Stimulated activated CD8-positive, alpha-beta memory T cell treated with anti-CD3 and anti-CD28 coated beads, Interleukin-12 subunit alpha, Interleukin-12 subunit beta, amount 100 ng/mL, for 24 hours (primary cell): Measurements from ENCODE around the gene WSB2.
"Not testable (repeated sequence)": the region's sequence is repeated elsewhere in the genome, so short reads cannot be mapped to it uniquely, and the experiment has no call there.

Experiments
- DNase-seq: peaks from one replicate; pipeline ENCODE4 v3.0.0-alpha.2; 2020; ENCODE audit errors: extremely low read depth

The WSB2 gene

DNA sequence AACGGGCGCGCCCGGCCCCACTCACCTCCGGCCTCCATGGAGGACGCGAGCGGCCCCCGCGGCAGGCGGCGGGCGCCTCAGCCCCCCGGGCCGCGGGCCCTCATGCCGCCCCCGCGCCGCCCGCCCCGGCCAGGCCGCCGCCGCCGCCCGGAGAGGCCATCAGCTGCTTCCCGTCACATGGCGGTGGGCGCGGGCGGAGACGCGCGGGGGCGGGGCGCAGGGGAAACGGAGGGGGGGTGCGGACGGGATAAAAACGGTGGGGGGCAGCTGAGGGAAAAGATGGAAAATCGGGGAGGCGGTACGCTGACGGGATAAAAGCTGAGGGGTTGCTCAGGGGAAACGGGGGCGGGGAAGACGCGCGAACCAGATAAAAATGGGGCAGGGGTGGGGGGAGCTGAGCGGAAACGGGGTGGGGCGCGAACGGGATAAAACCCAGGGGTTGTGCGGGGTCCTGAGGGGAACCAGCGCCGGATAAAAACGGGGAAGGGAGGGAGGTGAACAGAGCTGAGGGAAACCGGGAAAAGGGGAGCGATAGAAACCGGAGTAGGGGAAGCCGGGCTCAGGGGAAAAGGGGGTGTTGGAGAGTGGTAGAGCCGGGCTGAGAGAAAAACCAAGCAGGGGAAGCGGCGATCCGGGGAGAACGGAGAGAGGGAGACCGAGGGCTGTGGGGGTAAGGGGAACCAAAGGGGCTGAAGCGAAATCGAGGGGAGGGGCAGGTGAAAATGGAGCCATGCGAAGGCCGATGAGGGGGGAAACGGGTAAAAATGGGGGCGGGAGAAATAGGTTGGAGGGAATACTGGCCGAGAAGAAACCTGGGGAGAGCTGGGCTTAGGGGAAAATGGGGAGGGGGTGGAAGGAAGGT lies at the start of gene WSB2:
WSB2 (minus strand) TSS at position 169 of the 862 bp plus-strand sequence; CDS start at position 38, 131 bp downstream.
- no peak for DNase-seq

DNA sequence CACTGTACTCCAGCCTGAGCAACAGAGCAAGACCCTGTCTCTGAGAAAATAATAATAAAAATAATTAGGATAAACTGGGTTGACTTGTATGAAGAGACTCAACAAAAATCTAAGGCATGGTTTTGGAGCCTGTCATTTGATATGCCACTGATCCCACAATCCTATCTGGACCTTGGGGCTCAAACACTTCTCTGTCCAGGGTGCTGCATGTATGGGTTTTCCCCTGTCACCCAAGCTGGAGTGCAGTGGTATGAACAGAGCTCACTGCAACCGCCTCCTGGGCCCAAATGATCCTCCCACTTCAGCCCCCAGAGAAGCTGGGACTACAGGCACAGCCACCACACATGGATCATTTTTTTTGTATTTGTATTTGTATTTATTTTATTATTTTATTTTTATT lies 48.1 kb upstream of the WSB2 start:
- DNase-seq: no peak

DNA sequence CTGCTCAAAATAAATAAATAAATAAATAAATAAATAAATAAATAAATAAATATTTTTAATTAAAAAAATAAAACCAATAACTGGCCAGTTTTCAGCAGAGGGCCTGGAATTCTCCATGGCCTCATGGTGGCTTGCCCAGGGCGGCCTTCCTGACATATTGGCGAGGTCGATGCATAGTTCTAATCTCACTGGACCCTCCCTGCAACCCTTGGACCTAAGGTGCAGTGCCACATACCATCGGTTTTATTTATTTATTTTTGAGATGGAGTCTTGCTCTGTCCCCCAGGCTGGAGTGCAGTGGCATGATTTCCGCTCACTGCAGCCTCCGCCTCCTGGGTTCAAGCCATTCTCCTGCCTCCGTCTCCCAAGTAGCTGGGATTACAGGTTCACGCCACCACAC lies 46.7 kb upstream of the WSB2 start:
- DNase-seq: no peak

DNA sequence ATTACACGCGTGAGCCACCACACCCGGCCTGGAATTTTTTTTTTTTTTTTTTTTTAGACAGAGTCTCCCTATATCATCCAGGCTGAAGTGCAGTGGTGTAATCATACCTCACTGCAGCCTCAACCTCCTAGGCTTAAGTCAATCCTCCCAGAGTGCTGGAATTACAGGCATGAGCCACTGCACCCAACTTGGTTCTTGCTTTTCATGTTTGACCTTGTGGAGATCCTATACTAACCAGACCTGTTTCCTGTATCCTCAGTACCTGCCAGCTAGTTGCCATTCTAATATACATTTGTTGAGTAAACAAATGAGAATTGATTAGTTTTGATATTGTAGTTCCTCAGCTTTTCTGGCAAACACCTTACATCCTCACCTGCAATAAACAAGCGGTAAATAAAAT lies 46.0 kb upstream of the WSB2 start:
- no peak for DNase-seq

DNA sequence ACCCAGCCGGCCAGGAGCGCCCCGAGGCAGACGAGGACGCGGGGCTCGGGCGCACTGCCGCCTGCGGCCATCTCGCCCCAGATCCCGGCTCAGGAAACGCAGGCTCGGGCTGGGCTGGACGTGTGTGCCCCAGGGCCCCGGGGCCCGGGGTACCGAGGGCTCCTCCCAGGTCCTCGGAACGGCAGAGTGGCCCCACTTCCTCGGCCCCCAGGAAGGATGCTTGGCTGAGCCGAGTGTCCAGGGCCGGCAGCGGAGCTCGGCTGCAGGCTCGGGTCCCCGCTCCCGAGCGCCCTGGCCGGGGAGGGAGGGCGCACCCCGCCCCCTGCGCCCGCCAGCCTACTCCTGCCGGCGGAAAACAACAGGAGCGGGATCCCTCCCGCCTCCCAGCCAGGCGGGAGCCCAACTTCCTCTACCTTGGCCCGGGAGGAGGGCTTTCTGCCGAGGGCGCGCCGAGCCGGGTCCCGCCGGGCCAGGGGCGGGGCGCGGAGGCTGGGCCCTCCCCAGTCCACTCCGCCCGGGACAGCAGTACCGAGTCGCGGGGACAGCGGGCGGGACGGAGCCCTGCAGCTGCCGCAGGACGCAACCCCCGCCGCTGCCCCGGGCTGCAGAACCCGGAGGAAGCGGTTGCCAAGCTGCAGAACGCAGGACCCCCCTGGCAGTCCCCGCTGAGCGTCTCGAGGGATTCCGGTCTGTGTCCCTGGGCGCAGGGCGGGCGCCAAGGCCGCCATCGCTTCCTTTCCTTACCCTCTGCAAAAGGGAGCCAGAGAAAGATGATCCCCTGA lies 42.8 kb upstream of the WSB2 start, which contains the start of gene VSIG10:
VSIG10 (minus strand) TSS at position 411 of the 782 bp plus-strand sequence; CDS start at position 71, 340 bp downstream.
- DNase-seq: no peak

DNA sequence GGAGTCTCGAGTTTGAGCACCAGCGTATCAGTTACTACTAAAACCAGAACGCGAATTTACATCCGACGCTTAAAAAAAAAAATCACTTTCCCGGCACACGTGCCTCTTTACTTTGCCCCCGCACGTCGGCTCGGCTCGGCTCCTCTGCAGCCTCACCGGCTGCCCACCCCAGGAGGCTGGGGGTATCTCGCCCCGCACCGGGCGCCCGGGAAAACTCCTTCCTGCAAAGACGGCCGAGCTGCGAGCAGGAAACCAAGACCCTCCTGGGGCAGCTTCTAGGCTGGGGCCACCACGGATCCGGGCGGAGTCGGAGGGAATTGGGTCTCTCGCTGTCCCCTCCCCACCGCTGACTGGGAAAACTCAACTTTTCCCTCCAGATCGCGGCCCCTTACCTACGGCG lies 42.2 kb upstream of the WSB2 start:
- DNase-seq: no peak

DNA sequence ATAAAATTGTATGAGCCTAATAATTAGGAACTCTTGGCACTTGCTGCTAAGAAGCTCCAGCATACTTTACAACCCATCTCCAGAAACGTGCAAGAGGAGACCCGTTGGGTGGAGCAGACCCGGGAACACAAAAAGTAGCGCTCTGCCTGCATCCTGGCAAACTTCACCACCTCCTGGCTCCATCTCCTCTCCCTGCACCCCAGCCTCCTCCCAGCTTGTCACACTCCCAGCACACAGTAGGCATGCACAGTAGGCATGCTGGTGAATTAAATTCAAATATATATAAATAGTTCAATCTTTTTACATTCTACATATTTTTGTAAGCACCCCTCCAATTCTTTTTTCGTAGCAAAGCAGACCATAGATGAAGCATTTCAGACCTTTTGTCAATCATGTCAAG lies 41.6 kb upstream of the WSB2 start:
- DNase-seq: no peak

DNA sequence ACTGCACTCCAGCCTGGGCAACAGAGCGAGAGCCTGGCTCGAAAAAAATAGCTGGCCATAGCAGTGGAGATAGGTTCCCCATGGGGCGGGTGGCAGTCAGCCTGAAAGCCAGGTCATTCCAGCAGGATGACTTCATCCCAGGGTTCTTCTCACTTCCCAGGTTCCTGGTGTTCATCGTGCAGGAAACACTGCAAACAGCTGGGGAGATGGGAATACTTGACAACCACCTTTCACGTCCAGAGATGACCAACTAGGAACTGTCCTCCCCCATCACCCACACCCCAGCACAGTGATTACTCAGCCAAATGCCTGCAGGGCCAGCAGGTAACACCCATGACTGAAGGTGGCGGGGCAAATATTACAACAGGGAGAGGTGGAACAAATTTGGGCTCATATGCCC lies 41.1 kb upstream of the WSB2 start:
- DNase-seq: no peak

DNA sequence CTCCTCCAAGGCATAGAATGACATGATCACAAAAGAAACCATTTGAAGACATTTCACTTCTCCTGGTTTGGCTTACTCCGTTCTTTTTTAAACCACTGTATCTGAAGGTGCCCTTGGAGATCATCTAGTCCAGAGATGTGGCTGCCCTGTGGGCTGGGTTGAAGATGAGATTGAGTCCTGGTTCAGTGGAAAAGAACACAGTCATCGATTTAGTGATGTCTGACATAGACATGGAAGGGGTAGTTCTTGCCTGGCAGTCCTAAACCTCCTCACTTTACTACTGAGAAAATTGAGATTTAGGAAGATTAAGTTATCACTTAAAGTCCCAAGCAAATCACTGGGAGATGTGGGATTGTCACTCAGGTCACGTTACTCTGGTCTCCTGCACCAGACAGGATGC lies 40.1 kb upstream of the WSB2 start:
- no peak for DNase-seq

DNA sequence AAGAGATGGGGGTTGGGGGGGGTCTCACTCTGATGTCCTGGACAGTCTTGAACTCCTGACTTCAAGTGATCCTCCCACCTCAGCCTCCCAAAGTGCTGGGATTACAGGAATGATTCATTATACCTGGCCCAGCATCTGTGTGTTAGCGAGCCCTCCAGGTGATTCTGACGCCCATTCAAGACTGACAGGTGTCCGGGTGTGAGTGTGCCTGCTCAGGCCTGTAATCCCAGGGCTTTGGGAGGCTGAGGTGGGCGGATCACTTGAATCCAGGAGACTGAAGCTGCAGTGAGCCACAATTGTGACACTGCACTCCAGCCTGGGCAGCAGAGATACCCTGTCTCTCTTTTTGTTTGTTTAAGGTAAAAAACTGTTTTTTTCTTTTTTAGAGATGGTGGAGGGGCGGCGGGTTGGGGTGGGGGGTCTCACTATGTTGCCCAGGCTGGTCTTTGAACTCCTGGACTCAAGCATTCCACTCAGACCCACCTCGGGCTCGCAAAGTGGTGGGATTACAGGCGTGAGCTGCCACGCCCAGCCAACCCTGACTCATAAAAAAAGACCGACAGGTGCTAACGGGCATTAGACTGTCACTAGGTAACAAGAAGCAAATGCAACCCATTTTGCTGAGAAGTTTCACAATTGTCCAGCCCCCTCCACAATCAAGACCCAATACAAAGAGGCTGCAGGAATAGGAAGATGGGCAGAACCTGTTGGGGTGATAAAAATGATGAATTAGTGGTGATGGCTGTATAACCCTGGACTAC lies 38.1 kb upstream of the WSB2 start:
- DNase-seq: no peak

DNA sequence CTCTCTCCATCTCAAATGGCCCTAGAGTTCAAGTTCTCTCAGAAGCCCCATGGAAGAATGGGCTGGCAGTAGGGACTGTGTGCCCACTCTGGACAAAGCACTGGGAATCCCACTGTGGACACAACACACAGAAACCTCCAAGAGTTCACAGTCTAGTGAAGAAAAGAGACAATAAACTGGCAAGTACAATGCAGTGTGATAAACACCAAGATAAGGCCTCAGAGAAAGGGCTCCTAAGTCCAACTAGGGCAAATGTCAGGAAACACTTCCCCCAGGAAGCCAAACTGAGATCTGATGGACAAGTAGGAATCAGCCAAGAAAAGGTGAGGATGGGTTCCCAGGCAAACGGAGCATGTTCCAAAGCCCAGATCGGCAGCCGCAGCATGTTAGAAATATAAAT lies 37.4 kb upstream of the WSB2 start:
- no peak for DNase-seq

DNA sequence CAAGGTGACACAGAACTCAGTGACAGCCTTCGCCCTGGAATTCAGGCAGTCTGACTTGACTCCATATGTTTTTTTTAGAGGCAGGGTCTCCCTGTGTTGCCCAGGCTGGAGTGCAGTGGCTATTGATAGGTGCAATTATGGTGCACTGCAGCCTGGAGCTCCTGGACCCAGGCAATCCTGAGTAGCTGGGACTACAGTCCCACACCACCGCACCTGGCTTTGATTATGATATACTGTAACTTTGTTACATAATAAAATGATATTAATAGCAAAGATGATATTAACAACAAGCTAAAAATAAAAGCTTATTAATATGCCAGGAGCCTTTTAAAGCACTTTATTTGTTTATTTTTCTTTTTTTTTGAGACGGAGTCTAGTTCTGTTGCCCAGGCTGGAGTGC lies 33.1 kb upstream of the WSB2 start:
- no peak for DNase-seq

DNA sequence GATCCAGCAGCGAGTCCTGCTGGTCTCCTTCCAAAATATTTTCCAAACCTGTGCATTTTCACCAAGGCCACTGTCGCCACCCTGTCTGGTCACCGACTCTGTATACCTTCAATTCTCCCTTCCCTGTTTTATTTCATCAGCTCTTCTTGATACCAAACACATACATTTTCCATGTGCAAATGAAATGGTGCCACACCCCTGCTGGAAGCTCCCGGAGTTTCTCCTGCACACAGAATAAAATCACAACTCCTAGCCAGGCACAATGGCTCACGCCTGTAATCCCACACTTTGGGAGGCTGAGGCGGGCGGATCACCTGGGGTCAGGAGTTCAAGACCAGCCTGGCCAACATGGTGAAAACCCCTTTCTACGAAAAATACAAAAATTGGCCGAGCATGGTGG lies 28.8 kb upstream of the WSB2 start:
- DNase-seq: no peak

DNA sequence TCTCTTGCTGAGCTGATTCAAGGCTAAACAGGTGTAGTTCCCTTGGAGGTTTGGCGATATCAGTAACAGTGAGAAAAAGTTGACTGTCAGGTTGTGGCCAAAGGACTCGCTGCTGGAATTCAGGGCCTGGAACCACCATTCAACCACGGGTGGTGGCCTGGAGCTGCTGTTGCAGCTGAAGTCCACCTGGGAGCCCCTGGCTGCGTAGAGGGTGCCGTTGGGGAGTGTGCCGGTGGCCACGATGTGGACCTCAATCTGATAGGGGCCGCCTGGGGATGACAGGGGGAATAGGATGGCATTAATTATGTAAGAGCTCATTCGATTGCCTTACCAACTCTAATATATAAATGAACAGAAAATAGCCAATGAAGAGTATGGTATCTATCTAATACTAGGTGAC lies 21.2 kb upstream of the WSB2 start:
- DNase-seq: no peak

DNA sequence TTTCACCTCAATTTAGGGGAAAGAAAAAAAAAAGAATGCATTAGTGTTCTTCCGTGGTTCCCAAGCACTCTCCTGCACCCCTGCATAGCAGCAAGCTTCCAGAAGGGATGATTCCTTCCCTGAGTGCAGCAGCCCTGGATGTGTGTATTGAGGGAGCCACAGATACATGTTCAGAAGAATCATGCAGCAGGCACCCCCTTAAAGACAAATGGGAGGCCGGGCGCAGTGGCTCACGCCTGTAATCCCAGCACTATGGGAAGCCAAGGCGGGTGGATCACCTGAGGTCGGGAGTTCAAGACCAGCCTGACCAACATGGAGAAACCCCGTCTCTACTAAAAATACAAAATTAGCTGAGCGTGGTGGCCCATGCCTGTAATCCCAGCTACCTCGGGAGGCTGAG lies 20.5 kb upstream of the WSB2 start:
- DNase-seq: not testable (repeated sequence)

DNA sequence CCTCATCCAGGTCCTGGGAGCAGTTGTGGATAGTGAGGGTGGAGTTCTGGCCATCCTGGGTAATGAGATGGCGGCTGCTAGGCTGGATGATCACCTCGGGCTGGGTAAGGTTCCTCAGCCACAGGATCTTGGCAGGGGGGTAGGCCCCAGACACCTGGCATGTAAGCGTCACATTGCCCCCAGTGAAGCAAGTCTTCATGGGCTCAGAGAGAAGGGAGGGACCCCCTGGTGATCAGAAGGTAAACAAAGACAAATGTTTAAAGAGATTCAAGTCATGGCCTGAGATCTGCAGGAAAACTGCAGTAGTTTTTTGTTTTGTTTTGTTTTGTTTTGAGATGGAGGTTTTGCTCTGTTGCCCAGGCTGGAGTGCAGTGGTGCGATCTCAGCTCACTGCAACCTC lies 12.8 kb upstream of the WSB2 start:
- DNase-seq: no peak

DNA sequence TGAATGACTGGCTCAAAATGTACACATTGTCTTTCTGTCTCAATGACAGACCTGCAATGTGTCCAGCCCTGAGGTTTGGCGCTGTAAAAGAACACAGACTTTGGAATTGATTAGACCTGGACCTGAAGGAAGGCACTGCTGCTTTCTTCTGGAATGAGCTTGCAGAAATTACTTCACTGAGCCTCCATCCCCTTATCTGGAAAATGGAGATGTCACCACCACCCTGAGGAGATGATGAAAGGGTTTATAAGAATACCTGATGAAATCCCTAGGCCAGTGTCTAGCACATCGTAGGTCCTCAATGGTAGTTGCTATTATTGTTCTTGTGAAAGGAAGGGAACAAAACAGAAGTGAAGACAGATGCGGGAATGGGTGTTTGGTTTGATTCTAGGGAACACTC lies 9.7 kb upstream of the WSB2 start:
- DNase-seq: no peak

DNA sequence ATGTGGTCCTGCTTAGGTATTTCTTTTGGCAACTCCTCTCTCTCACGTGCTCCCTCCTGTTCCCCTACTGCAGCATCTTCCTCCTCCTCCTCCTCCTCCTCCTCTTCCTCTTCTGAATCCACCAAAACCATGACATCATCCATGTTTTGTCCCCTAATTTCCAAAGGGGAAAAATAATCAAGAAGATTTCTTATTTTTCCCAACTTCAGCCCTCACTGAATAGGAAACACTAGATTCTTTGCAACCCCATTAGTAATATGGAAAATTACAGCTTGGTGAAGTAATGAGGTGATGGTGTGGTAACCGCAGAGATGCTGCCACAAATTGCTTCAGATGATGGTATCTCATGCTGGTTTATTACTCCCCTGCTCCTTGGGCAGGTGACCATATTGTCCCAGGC lies 7.5 kb upstream of the WSB2 start:
- no peak for DNase-seq

DNA sequence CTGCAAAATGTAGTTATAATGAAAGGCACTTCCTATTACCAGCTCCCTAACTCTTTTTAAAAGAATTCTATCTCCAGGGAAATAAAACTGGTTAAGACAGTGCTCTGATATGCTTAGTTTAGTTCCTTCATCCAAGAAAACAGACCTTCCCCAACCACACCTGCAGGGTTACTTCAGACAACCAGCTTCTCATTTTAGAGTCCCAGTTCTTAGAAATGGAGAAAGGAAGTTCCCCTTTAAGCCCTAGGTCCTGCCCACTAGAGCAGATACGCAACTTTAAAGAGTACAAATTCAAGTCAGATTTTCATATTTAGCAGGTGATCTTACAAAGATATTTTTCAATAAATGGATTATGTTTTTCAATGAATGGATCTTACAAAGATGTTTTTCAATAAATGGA lies 4.4 kb upstream of the WSB2 start:
- no peak for DNase-seq

DNA sequence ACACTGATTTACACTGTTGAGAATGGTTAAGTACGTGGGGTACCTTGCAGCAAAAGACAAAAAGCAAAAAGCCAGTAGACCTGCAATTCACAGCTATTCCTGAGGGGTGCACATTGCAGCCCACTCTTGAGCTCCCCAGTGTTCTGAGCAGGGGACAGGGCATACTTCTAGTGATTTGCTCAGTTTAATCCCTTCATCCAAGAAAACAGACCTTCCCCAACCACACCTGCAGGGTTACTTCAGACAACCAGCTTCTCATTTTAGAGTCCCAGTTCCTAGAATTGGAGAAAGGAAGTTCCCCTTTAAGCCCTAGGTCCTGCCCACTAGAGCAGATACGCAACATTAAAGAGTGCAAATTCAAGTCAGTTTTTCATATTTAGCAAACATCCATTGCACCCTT lies 3.6 kb upstream of the WSB2 start:
- no peak for DNase-seq

DNA sequence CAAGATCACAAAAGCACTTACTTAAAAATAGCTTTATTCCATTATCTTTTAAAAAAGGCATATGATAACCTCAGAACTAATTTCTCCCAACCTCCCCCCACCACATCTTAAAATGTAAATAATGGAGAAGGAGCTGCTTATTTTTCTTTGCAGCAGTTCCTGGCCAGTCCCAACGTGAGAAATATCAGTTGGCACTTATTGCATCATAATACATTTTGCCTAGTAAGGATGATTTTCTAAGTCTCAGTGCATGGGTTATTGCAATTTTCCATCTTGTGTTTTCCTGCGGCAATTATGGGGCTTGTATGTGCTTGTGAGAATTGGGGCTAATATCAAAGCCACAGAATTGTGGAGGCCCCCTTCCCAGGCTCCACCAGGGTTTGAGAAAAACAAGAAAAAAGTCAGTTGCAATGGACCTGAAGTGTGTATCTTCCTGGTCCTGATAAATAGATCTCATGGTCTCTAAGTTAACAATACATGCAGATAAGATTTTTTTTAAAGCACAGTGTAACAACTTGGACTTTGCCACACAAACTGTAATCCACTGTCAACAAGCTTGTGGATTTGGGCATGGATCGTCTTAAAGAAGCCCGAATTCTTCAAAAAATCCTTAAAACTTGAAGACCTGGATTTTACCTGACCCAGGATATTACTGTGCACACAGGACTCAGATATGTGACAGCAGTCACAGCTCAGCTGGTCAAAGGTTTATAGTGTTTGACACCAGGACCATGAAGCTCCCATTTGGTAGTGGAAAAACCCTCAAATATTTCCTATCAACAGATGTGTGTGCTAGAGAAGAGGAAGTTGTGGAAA lies 2.8 kb upstream of the WSB2 start:
- no peak for DNase-seq
